Measurements from ENCODE around the gene ASPA. TPM values are rescaled to one million over a fixed set of nuclear protein-coding genes. Genes with fewer than 3 reads are reported as not detected.

Gene ASPA
- total and polyA plus RNA-seq, 2 of the 13 experiments (the other 11 are each of a cell fraction or from before 2014, with no cell fraction given), result not detected

DNA sequence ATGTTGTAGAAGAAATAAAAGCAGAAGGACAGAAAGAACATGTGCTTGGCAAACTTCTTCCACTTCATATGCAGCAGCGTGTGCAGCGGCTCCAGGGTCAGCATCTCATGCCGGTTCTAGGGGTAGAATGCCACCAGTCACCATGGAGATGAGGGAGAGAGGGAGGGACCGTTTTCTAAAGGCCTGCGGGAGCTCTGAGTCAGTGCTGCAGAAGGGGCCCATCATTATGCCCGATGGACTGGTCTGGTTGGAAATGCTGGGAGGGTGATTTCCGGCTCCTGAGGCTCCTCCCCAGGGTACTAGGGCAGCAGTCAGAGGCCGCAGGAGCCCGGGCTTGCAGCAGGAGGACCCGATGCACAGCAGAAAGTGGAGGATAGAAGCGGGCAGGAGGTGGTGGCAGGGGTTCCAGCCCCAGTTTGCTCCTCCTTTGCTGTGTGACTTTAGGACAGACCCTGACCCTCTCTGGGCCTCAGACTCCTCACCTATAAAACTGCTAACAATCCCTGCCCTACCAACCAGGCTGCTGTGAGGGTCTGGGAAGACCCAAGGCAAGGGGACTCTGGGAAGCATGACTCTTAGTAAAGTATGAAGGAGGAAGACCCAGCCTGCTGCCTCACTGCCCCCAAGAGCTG, 53.2 kb downstream of the ASPA start:
- TF ChIP-seq CCAR2 (optimal IDR thresholded peaks at IDR 0.05; ENCODE audit: low read depth, low read length) (no peak), ZMYM3 (CRISPR knock-in tag; IDR thresholded peaks at IDR 0.05) (peak; percentile 51; the same call in 1 of the 2 replicates), ZNF768 (CRISPR knock-in tag; IDR thresholded peaks at IDR 0.05) (peak; percentile 99), UBTF (CRISPR knock-in tag; IDR thresholded peaks at IDR 0.05) (0 out of 2 replicates have a peak, but pooled peaks have one; percentile 18), ZSCAN5A (CRISPR knock-in tag; IDR thresholded peaks at IDR 0.05; ENCODE audit: borderline replicate concordance) (no peak), SMARCE1 (IDR thresholded peaks at IDR 0.05; ENCODE audit: borderline replicate concordance) (no peak), ZNF335 (CRISPR knock-in tag; IDR thresholded peaks at IDR 0.05) (no peak)
- BruUV-seq (replicated peaks), result no TSS peak
- no peaks in the 10 kb centered on the region for H3K27me3 ChIP-seq (ENCODE audit: control insufficient read depth in 1 of 2, insufficient read depth in 2 of 2, low read length in 2 of 2)
- no peaks in the 10 kb centered on the region for H4K20me1 ChIP-seq (ENCODE audit: insufficient read depth, low read length)
- ChIA-PET POLR2A (no interaction called here), CTCF (ENCODE audit: low intra/inter-chr PET ratio, low total read pairs) (no interaction called here)
- H2AFZ ChIP-seq (ENCODE audit: low read length), result no peak overlapping the region
- 0 out of 2 replicates have a peak overlapping the region, but pooled peaks have one; percentile 6 for H3K4me2 ChIP-seq (ENCODE audit: low read depth, low read length)
- ATAC-seq, result peak; percentile 14
- no peaks in the 10 kb centered on the region for H3K9me3 ChIP-seq (ENCODE audit: low read length)
- in situ Hi-C loops (cut with HindIII; ENCODE audit: extremely low pct_ligation_motif_present, low pct_unique_long_range_greater_than_20kb), result no loop called here
- intact Hi-C loops (cut with micrococcal nuclease; ENCODE audit: unreplicated experiment), result no loop called here
- WGBS (ENCODE audit: low lambda C conversion rate), result 39% methylated on average over 10 of the region's 11 CpGs
- H3K27ac ChIP-seq (ENCODE audit: extremely low read length, insufficient read depth, low read length), result no peak overlapping the region
- DNase-seq (ENCODE audit: low spot score), result no peak
- H3K79me2 ChIP-seq (ENCODE audit: insufficient read depth, low read length), result no peaks in the 10 kb centered on the region
- H3K4me1 ChIP-seq (ENCODE audit: insufficient read depth, low read length), result peaks cover 34% of the 10 kb centered on the region
- H3K4me3 ChIP-seq (replicated peaks in 1 of 3; ENCODE audit: insufficient read depth in 1 of 3, low read depth in 2 of 3, low read length in 3 of 3), result no peak overlapping the region
- no peak overlapping the region for H3K9ac ChIP-seq (ENCODE audit: insufficient read depth, low read depth, low read length)
- FAIRE-seq, result no peak
- no peaks in the 10 kb centered on the region for H3K36me3 ChIP-seq (replicated peaks in 1 of 2; ENCODE audit: control insufficient read depth in 1 of 2, insufficient read depth in 2 of 2, low read length in 2 of 2)
